ENCODE measurements around the gene CACNG8. TPM values are rescaled to one million over a fixed set of nuclear protein-coding genes. Genes with fewer than 3 reads are reported as not detected.
A peak's percentile ranks its signal among the peaks of the same experiment; 100 is the strongest.

The CACNG8 gene
- total RNA-seq, 1 donor from 2014 or later: 1.4 TPM

GRCh38 chr19:53992211-53992610 lies 29.5 kb downstream of the CACNG8 start:
- no peak for DNase-seq (ENCODE audit: low read depth, low spot score)

DNA sequence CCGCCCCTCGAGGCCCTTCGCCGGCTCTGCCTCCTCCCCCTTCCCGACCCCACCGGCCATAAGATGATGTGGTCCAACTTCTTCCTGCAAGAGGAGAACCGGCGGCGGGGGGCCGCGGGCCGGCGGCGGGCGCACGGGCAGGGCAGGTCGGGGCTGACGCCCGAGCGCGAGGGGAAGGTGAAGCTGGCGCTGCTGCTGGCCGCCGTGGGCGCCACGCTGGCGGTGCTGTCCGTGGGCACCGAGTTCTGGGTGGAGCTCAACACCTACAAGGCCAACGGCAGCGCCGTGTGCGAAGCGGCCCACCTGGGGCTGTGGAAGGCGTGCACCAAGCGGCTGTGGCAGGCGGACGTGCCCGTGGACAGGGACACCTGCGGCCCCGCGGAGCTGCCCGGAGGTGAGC lies 30.1 kb downstream of the CACNG8 start:
- DNase-seq (ENCODE audit: low read depth, low spot score): no peak

GRCh38 chr19:53993448-53993847 lies 30.7 kb downstream of the CACNG8 start:
- no peak for DNase-seq (ENCODE audit: low read depth, low spot score)

GRCh38 chr19:53994811-53995210 lies 32.1 kb downstream of the CACNG8 start:
- no peak for DNase-seq (ENCODE audit: low read depth, low spot score)

DNA sequence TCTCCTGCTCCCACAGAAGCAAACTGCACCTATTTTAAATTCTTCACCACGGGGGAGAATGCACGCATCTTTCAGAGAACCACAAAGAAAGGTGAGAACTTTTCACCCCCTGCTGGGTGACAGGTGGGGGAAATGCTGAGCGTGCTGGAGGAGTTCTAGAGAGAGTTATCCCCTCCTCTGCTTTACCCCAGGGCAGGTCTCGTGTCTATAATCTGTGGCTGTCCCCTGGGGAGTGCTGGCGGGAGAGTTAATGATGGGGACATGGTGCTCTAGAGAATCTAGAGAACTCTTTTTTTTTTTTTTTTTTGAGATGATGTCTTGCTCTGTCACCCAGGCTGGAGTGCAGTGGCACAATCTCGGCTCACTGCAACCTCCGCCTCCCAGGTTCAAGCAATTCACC lies 35.5 kb downstream of the CACNG8 start:
- DNase-seq (ENCODE audit: low read depth, low spot score): no peak

GRCh38 chr19:53999694-54000093 lies 37.0 kb downstream of the CACNG8 start:
- DNase-seq (ENCODE audit: low read depth, low spot score): no peak

GRCh38 chr19:54001496-54001895 lies 38.8 kb downstream of the CACNG8 start:
- no peak for DNase-seq (ENCODE audit: low read depth, low spot score)

GRCh38 chr19:54002495-54003315 lies 40.0 kb downstream of the CACNG8 start:
- no peak for DNase-seq (ENCODE audit: low read depth, low spot score)

- DNase-seq (ENCODE audit: low read depth, low spot score): no peak
These were observed 46.7 kb downstream of the CACNG8 start for GRCh38 chr19:54009440-54009839.

GRCh38 chr19:54010474-54010873 lies 47.7 kb downstream of the CACNG8 start:
- no peak for DNase-seq (ENCODE audit: low read depth, low spot score)

GRCh38 chr19:54011507-54012211 lies 48.9 kb downstream of the CACNG8 start:
- no peak for DNase-seq (ENCODE audit: low read depth, low spot score)

- no peak for DNase-seq (ENCODE audit: low read depth, low spot score)
These were observed 51.1 kb downstream of the CACNG8 start for GRCh38 chr19:54013866-54014265.

- DNase-seq (ENCODE audit: low read depth, low spot score): no peak
These were observed 52.3 kb downstream of the CACNG8 start for GRCh38 chr19:54014920-54015560.

- DNase-seq (ENCODE audit: low read depth, low spot score): no peak
These were observed 54.5 kb downstream of the CACNG8 start for GRCh38 chr19:54017261-54017660.

DNA sequence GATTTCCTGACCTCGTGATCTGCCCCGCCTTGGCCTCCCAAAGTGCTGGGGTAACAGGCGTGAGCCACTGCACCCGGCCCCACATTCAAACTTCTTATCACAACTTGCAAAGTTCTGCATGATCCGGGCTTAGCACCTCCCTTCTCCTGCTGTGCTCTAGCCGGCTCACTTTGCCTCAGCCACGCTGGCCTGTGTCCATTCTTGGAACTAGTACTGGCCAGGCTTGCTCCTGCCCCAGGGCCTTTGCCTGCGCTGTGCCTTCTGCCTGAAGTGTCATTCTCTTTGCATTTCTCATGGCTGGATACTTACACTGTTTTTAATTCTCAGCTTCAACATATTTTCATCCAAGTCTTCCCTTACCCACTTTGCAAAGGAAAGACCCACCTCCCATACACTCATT lies 58.6 kb downstream of the CACNG8 start:
- DNase-seq (ENCODE audit: low read depth, low spot score): no peak

DNA sequence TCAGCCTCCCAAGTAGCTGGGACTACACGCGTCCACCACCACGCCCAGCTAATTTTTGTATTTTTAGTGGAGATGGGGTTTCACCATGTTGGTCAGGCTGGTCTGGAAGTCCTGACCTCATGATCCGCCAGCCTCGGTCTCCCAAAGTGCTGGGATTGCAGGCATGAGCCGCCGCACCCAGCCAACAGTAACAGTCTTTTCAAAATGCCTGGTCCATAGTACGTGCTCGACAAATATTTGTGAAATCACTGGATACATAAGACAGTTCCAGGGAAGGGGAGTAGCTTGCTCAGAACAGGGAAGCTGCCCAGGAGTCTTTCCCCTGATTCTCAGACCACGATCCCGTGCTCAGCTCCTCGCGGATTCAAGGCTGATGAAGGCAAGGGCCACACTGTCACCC lies 59.2 kb downstream of the CACNG8 start:
- DNase-seq (ENCODE audit: low read depth, low spot score): no peak

- no peak for DNase-seq (ENCODE audit: low read depth, low spot score)
These were observed 60.5 kb downstream of the CACNG8 start for GRCh38 chr19:54023191-54023590.

DNA sequence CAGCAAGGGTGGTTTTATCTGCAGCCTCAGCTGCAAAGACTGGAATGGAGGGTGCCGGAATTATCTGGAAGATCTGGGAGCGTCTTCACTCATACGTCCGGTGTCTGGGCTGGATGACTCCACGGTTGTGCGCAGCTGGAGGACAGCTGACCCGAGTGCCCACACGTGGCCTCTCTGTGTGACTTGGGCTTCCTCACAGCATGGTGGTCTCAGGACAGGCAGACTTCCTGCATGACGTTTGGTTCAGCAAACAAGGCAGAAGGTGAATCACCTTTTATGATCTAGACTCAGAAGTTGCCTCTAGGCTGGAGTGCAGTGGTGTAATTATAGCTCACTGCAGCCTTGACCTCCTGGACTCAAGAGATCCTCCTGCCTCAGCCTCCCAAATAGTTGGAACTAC lies 61.9 kb downstream of the CACNG8 start:
- DNase-seq (ENCODE audit: low read depth, low spot score): no peak

DNA sequence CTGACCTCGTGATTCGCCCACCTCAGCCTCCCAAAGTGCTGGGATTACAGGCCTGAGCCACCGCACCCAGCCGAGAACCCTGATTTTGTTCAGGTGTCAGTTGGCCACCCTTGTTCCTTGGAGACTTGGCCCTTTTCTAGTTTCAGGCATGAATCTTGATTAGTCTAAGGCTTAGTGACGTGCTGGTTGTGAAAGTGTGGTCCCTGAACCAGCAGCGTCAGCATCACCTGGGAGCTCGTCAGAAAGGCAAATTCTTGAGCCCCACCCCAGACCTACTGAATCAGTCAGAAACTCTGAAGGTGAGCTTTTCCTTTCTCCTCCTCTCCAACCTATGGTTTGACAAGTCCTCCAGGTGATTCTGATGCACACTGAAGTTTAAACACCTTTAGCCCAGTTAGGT lies 63.9 kb downstream of the CACNG8 start:
- DNase-seq (ENCODE audit: low read depth, low spot score): no peak

- DNase-seq (ENCODE audit: low read depth, low spot score): no peak
These were observed 66.6 kb downstream of the CACNG8 start for GRCh38 chr19:54029301-54029700.

DNA sequence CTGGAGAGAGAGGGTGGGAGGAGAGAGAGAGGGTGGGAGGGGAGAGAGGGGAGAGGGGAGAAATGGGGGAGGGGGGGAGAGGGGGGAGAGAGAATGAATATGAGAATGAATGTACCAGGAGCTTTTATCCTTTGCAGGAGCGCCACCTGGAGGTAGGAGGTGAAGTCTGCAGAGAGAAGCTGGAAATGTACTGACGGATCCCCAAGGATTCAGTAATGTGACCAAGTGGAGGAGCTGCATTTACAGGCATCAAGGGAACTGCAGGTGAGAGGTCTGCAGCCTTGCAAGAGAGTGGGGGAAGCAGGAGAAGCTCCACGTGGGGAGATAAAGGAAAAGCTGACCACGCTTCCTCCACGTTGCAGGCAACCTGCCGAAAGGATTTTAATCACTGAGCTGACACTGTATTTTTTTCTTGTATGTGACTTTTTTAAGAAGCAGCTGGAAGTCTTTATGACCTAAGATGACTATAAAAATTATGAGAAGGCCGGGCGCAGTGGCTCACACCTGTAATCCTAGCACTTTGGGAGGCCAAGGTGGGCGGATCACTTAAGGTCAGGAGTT lies 67.3 kb downstream of the CACNG8 start:
- DNase-seq (ENCODE audit: low read depth, low spot score): peak; percentile 32
